ENCODE measurements around the gene CYP2A6. TPM values are rescaled to one million over a fixed set of nuclear protein-coding genes. Genes with fewer than 3 reads are reported as not detected.

Gene CYP2A6
- total and polyA plus RNA-seq, 4 donors: 0.09 to 1,020 (median 59.6) TPM

DNA sequence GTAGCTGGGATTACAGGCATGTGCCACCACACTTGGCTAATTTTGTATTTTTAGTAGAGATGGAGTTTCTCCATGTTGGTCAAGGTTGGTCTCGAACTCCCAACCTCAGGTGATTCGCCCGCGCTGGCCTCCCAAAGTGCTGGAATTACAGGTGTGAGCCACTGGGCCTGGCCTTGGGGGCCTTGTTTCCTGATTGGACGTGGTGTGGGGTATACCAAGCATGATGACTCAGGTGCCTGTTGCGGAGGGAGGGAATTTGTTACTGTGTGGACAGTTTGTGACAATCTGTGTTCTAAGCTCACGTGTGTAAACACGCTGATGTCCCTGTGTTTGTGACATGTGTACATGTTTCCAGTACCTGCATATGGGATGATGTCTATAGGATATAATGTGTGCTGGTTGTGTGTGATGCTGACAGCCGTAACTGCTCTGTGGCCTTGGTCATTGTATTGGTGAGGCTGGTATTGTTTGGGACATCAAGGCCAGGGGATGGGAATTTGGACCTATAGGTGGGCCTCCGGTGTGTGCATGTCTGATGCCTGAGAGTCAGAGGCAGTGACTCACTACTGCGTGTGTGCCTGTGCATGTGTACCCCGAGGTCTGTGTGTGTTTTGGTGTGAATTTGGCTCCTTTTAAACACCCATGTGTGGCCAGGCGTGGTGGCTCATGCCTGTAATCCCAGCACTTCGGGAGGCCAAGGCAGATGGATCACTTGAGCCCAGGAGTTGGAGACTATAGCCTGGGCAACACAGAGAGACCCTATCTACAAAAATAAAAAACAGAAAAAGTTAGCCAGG lies 52.9 kb downstream of the CYP2A6 start:
- H3K36me3 ChIP-seq (ENCODE audit: control insufficient read depth in 4 of 4, insufficient read depth in 3 of 4, low read depth in 1 of 4, low read length in 3 of 4): peaks cover 0 to 5% (median 3%) of the 10 kb centered on the region in 4 donors
- TF ChIP-seq, protein P1, sequence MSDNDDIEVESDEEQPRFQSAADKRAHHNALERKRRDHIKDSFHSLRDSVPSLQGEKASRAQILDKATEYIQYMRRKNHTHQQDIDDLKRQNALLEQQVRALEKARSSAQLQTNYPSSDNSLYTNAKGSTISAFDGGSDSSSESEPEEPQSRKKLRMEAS (IDR thresholded peaks at IDR 0.05): no peak
- no peak for TF ChIP-seq SP1 (IDR thresholded peaks at IDR 0.05)
- no peak for TF ChIP-seq YY1 (IDR thresholded peaks at IDR 0.05)
- no peak for TF ChIP-seq ZBTB33 (IDR thresholded peaks at IDR 0.05)
- no peak for TF ChIP-seq GABPA (IDR thresholded peaks at IDR 0.05 in 1 of 2, conservative IDR thresholded peaks at IDR 0.05 in 1 of 2)
- TF ChIP-seq, protein P2, sequence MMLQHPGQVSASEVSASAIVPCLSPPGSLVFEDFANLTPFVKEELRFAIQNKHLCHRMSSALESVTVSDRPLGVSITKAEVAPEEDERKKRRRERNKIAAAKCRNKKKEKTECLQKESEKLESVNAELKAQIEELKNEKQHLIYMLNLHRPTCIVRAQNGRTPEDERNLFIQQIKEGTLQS (IDR thresholded peaks at IDR 0.05): no peak
- TF ChIP-seq TAF1 (conservative IDR thresholded peaks at IDR 0.05): no peak
- no peak for TF ChIP-seq FOXA2 (IDR thresholded peaks at IDR 0.05)
- TF ChIP-seq RXRA (IDR thresholded peaks at IDR 0.05): no peak
- TF ChIP-seq JUND (IDR thresholded peaks at IDR 0.05): no peak
- TF ChIP-seq RAD21 (IDR thresholded peaks at IDR 0.05): no peak
- TF ChIP-seq REST (IDR thresholded peaks at IDR 0.05): no peak
- no peak for TF ChIP-seq NR2F2 (IDR thresholded peaks at IDR 0.05)
- TF ChIP-seq EGR1 (IDR thresholded peaks at IDR 0.05; ENCODE audit: low read depth in 2 of 2): no peak
- TF ChIP-seq HNF4G (IDR thresholded peaks at IDR 0.05): no peak
- peak overlapping the region; percentile 94 to 98 for H3K27ac ChIP-seq (ENCODE audit: low read depth in 1 of 2, low read length in 2 of 2)
- no peaks in the 10 kb centered on the region for H3K9me3 ChIP-seq (ENCODE audit: control insufficient read depth in 4 of 4, low read length in 3 of 4)
- H3K4me1 ChIP-seq (ENCODE audit: control insufficient read depth in 4 of 4, insufficient read depth in 4 of 4, low read length in 3 of 4): peaks cover 7 to 39% (median 33%) of the 10 kb centered on the region in 4 donors
- WGBS: 95% methylated on average over 14 of the region's 14 CpGs
- no peak for DNase-seq (ENCODE audit: low spot score)
- no peak overlapping the region for H3K4me3 ChIP-seq (ENCODE audit: low read depth in 1 of 3, low read length in 3 of 3)
- no peak overlapping the region for H3K9ac ChIP-seq (ENCODE audit: low read depth in 1 of 2, low read length in 2 of 2)
- H3K27me3 ChIP-seq (ENCODE audit: control insufficient read depth in 4 of 4, insufficient read depth in 4 of 4, low read length in 3 of 4): no peaks in the 10 kb centered on the region

Other genes with a start within 250 kb of the CYP2A6 start
- 10 to 100 TPM; 14.0 to 21.6 TPM for gene LTBP4, start 249.1 kb downstream of the CYP2A6 start, total RNA-seq
- 10 to 100 TPM in 1 of 2 donors, 1 to 10 TPM in 1; 9.6 to 28.7 TPM for gene LTBP4, start 249.1 kb downstream of the CYP2A6 start, polyA plus RNA-seq
- gene NUMBL, start 159.8 kb downstream of the CYP2A6 start, total RNA-seq: 1 to 10 TPM; 1.4 to 3.9 TPM
- gene NUMBL, start 159.8 kb downstream of the CYP2A6 start, polyA plus RNA-seq: 1 to 10 TPM; 1.1 to 4.6 TPM
- gene COQ8B, start 133.6 kb downstream of the CYP2A6 start, total RNA-seq: 10 to 100 TPM; 15.2 to 24.7 TPM
- 10 to 100 TPM in 1 of 2 donors, 1 to 10 TPM in 1; 6.4 to 30.6 TPM for gene COQ8B, start 133.6 kb downstream of the CYP2A6 start, polyA plus RNA-seq
- 10 to 100 TPM in 1 of 2 donors, 1 to 10 TPM in 1; 5.1 to 12.5 TPM for gene ITPKC, start 133.3 kb downstream of the CYP2A6 start, total RNA-seq
- 10 to 100 TPM in 1 of 2 donors, 1 to 10 TPM in 1; 4.2 to 10.2 TPM for gene ITPKC, start 133.3 kb downstream of the CYP2A6 start, polyA plus RNA-seq
- gene ACTMAP, start 100.0 kb downstream of the CYP2A6 start, total RNA-seq: 1 to 10 TPM in 1 of 2 donors, under 1 TPM in 1; 0.93 to 1.8 TPM
- 1 to 10 TPM; 4.2 to 7.7 TPM for gene ACTMAP, start 100.0 kb downstream of the CYP2A6 start, polyA plus RNA-seq
- gene SNRPA, start 99.2 kb downstream of the CYP2A6 start, total RNA-seq: 10 to 100 TPM; 11.8 to 27.1 TPM
- gene SNRPA, start 99.2 kb downstream of the CYP2A6 start, polyA plus RNA-seq: 10 to 100 TPM; 12.4 to 21.6 TPM
- under 1 TPM in 1 of 2 donors, not detected in 1; 0.42 TPM for gene MIA, start 74.9 kb downstream of the CYP2A6 start, total RNA-seq
- gene MIA, start 74.9 kb downstream of the CYP2A6 start, polyA plus RNA-seq: under 1 TPM in 1 of 2 donors, not detected in 1; 0.44 TPM
- 1 to 10 TPM; 5.5 to 9.0 TPM for gene RAB4B, start 72.2 kb downstream of the CYP2A6 start, total RNA-seq
- 10 to 100 TPM; 16.8 to 16.9 TPM for gene RAB4B, start 72.2 kb downstream of the CYP2A6 start, polyA plus RNA-seq
- gene EGLN2, start 51.3 kb downstream of the CYP2A6 start, total RNA-seq: 10 to 100 TPM; 34.8 to 56.3 TPM
- 10 to 100 TPM; 45.2 to 50.2 TPM for gene EGLN2, start 51.3 kb downstream of the CYP2A6 start, polyA plus RNA-seq
- gene CYP2A7, start 31.8 kb upstream of the CYP2A6 start, total RNA-seq: 1 to 10 TPM in 1 of 2 donors, not detected in 1; 7.4 TPM
- gene CYP2A7, start 31.8 kb upstream of the CYP2A6 start, polyA plus RNA-seq: 10 to 100 TPM in 1 of 2 donors, 1 to 10 TPM in 1; 3.3 to 57.9 TPM
- gene CYP2B6, start 140.8 kb upstream of the CYP2A6 start, total RNA-seq: 10 to 100 TPM in 1 of 2 donors, not detected in 1; 13.0 TPM
- 100 to 1,000 TPM in 1 of 2 donors, 10 to 100 TPM in 1; 16.6 to 751 TPM for gene CYP2B6, start 140.8 kb upstream of the CYP2A6 start, polyA plus RNA-seq
- under 1 TPM in 1 of 2 donors, not detected in 1; 0.08 TPM for gene CYP2A13, start 238.0 kb upstream of the CYP2A6 start, total RNA-seq
- under 1 TPM in 1 of 2 donors, not detected in 1; 0.16 TPM for gene CYP2A13, start 238.0 kb upstream of the CYP2A6 start, polyA plus RNA-seq